Stomach (tissue), 4 donors: ENCODE results near the gene ADAMTSL4.

Source experiments
- CTCF ChIP-seq, 7 experiments: fragments of 450-650 bp in 4 of 7; fragments of 200-600 bp in 3 of 7; sonication (generic) in 3 of 7; IDR thresholded peaks; one replicate each; pipeline ENCODE4 v1.5.1; 2016 to 2019; ENCODE audit warnings: antibody characterized with exemption in 7 of 7, control low read depth in 2 of 7, mild to moderate bottlenecking in 1 of 7
- EP300 ChIP-seq: sonication (generic); formaldehyde crosslinking; IDR thresholded peaks from one replicate; pipeline ENCODE4 v1.6.1; 2017; ENCODE audit warnings: antibody characterized with exemption
- POLR2A ChIP-seq, 4 donors: fragments of 450-650 bp; IDR thresholded peaks; one replicate each; pipeline ENCODE4 v1.6.1; 2016; ENCODE audit warnings: antibody characterized with exemption in 4 of 4, control low read depth in 2 of 4, mild to moderate bottlenecking in 1 of 4, moderate library complexity in 1 of 4

GRCh38 chr1:150579945-150580642 lies 30.9 kb downstream of the ADAMTSL4 start:
- TF ChIP-seq CTCF (IDR thresholded peaks at IDR 0.05), result no peak
- no peak for TF ChIP-seq POLR2A (IDR thresholded peaks at IDR 0.05)
- no peak for TF ChIP-seq EP300
